HL-60 (cell line): ENCODE data around the gene OR6X1.

ENCODE experiments used
- GABPA ChIP-seq: IDR thresholded peaks from 2 replicates; pipeline ENCODE4 v1.6.1; 2012; ENCODE audit warnings: low read depth
- POLR2AphosphoS5 ChIP-seq: IDR thresholded peaks from 2 replicates; pipeline ENCODE4 v1.6.1; 2012; ENCODE audit warnings: low read depth
- SPI1 ChIP-seq: IDR thresholded peaks from 2 replicates; pipeline ENCODE4 v1.6.1; 2012; ENCODE audit warnings: low read depth, mild to moderate bottlenecking, borderline replicate concordance
- TF ChIP-seq, protein P1 (sequence below): IDR thresholded peaks from one replicate; pipeline ENCODE4 v1.5.1; 2011; ENCODE audit warnings: low read length, control low read depth, inconsistent platforms; ENCODE audit not compliant: insufficient read depth
- TF ChIP-seq, protein P2 (sequence below): IDR thresholded peaks from 2 replicates; pipeline ENCODE4 v1.6.1; 2012; ENCODE audit warnings: low read depth; ENCODE audit not compliant: insufficient replicate concordance

DNA sequence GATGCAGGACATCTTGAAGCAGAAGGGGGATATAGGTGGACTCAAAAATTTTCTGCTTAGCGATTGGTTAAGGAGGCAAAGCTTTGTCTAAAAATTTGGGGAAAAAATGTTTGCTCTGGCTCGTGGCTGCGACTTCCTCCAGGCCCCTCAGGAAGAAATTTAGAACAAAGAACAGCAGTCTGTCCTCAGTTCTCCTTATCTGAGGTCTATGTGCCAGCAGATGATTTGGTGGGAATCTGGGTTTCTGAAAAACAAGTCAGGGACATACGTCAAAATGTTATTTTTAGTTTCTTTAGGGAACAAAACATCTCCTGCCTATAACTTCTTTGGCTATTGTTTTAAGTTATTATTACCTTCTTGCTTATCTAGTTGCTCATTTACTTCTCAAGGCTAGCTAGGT lies 43.8 kb upstream of the OR6X1 start:
- TF ChIP-seq, protein P1, sequence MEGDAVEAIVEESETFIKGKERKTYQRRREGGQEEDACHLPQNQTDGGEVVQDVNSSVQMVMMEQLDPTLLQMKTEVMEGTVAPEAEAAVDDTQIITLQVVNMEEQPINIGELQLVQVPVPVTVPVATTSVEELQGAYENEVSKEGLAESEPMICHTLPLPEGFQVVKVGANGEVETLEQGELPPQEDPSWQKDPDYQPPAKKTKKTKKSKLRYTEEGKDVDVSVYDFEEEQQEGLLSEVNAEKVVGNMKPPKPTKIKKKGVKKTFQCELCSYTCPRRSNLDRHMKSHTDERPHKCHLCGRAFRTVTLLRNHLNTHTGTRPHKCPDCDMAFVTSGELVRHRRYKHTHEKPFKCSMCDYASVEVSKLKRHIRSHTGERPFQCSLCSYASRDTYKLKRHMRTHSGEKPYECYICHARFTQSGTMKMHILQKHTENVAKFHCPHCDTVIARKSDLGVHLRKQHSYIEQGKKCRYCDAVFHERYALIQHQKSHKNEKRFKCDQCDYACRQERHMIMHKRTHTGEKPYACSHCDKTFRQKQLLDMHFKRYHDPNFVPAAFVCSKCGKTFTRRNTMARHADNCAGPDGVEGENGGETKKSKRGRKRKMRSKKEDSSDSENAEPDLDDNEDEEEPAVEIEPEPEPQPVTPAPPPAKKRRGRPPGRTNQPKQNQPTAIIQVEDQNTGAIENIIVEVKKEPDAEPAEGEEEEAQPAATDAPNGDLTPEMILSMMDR, result no peak
- no peak for TF ChIP-seq POLR2AphosphoS5
- no peak for TF ChIP-seq GABPA
- no peak for TF ChIP-seq SPI1
- TF ChIP-seq, protein P2, sequence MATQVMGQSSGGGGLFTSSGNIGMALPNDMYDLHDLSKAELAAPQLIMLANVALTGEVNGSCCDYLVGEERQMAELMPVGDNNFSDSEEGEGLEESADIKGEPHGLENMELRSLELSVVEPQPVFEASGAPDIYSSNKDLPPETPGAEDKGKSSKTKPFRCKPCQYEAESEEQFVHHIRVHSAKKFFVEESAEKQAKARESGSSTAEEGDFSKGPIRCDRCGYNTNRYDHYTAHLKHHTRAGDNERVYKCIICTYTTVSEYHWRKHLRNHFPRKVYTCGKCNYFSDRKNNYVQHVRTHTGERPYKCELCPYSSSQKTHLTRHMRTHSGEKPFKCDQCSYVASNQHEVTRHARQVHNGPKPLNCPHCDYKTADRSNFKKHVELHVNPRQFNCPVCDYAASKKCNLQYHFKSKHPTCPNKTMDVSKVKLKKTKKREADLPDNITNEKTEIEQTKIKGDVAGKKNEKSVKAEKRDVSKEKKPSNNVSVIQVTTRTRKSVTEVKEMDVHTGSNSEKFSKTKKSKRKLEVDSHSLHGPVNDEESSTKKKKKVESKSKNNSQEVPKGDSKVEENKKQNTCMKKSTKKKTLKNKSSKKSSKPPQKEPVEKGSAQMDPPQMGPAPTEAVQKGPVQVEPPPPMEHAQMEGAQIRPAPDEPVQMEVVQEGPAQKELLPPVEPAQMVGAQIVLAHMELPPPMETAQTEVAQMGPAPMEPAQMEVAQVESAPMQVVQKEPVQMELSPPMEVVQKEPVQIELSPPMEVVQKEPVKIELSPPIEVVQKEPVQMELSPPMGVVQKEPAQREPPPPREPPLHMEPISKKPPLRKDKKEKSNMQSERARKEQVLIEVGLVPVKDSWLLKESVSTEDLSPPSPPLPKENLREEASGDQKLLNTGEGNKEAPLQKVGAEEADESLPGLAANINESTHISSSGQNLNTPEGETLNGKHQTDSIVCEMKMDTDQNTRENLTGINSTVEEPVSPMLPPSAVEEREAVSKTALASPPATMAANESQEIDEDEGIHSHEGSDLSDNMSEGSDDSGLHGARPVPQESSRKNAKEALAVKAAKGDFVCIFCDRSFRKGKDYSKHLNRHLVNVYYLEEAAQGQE, result no peak
